Activated gamma-delta T cell (primary cell): ENCODE data around the gene MAP1B.

Experiments used
- DNase-seq: peaks from one replicate; lab custom pipeline; 2025; lab: John Stamatoyannopoulos, UW

Gene MAP1B

DNA sequence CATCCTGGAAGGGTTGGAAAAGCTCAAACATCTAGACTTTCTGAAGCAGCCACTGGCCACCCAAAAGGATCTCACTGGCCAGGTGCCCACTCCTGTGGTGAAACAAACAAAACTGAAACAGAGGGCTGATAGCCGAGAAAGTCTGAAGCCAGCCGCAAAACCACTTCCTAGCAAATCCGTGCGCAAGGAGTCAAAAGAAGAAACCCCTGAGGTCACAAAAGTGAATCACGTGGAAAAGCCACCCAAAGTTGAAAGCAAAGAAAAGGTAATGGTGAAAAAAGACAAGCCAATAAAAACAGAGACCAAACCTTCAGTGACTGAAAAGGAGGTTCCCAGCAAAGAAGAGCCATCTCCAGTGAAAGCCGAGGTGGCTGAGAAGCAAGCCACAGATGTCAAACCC is 87.6 kb downstream of the MAP1B start:
- DNase-seq, result no peak

DNA sequence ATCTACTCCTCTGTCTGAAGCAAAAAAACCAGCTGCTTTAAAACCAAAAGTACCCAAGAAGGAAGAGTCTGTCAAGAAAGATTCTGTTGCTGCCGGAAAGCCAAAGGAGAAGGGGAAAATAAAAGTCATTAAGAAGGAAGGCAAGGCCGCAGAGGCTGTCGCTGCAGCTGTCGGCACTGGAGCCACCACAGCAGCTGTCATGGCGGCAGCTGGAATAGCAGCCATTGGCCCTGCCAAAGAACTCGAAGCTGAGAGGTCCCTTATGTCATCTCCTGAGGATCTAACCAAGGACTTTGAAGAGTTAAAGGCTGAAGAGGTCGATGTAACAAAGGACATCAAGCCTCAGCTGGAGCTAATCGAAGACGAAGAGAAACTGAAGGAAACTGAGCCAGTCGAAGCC is 88.3 kb downstream of the MAP1B start:
- no peak for DNase-seq

DNA sequence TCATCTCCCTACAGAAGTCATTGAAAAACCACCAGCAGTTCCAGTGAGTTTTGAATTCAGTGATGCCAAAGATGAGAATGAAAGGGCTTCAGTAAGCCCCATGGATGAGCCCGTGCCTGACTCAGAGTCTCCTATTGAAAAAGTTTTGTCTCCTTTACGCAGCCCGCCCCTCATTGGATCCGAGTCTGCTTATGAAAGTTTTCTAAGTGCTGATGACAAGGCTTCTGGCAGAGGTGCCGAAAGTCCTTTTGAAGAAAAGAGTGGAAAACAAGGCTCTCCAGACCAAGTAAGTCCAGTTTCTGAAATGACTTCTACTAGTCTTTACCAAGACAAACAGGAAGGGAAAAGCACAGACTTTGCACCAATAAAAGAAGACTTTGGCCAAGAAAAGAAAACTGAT is 90.1 kb downstream of the MAP1B start:
- DNase-seq, result no peak

- no peak for DNase-seq
These were observed 92.4 kb downstream of the MAP1B start for GRCh38 chr5:72199681-72200080.

GRCh38 chr5:72202331-72202825 is 95.1 kb downstream of the MAP1B start:
- DNase-seq, result no peak

DNA sequence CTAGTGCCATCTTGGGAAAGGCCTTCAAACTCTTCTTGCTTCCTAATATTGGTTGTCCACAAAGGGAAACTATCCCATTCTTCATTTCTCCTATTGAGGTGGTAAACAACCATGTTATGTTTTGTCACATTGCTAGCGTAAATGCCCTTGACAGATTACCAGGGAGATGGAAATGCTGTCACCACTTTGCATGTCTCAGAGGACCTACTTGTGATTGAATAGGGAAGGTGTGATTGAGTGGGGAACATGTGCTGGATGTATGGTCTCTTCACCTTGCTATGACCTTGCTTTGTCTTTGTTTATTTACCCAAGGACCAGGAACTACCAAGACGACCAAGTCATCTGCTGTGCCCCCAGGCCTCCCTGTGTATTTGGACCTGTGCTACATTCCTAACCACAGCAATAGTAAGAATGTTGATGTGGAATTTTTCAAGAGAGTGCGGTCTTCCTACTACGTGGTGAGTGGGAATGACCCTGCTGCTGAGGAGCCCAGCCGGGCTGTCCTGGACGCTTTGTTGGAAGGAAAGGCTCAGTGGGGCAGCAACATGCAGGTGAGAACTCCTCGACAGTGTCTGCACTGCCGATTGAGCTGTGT is 96.1 kb downstream of the MAP1B start:
- DNase-seq, result no peak

DNA sequence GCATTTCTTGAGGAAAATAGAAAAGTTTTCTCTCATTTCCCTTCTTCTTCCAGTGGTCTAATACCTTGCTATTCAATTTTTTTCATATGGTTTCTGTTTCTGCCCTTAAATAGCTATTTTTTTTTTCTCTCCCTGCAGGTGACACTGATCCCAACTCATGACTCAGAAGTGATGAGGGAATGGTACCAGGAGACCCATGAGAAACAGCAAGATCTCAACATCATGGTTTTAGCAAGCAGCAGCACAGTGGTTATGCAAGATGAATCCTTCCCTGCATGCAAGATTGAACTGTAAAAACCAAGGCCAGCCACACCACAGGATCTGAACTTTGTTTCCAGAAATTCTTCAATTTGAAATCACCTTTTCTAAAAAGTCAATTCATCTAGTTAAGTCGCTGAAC is 97.7 kb downstream of the MAP1B start:
- DNase-seq, result no peak

DNA sequence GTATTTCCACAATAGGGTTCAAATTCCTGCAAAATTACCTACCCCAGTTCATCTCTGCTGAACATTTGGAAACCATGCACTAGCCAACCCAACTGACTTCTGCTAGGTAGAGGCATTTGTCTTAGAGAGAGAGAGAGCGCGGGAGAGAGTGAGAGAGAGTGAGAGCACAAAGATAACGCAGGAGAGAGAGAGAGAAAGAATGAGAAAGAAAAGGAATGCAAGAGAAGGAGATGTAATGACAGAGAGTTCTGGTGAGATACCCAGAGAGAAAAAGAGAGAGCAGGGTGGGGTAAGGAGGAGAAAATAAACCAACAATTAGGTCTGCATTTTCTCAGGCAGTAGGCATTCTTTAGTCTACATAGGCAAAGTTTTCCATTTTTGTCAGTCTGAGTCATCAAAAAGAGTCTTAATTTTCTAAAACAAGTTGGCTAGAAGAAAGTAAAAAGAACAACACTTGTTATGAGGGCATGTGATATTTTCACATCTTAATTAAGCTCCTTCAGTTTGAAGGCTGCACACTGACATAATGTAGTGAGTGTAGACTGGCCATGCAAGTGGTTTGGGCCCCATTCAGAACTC is 98.2 kb downstream of the MAP1B start:
- no peak for DNase-seq

GRCh38 chr5:72206160-72206559 is 98.9 kb downstream of the MAP1B start:
- DNase-seq, result no peak

DNA sequence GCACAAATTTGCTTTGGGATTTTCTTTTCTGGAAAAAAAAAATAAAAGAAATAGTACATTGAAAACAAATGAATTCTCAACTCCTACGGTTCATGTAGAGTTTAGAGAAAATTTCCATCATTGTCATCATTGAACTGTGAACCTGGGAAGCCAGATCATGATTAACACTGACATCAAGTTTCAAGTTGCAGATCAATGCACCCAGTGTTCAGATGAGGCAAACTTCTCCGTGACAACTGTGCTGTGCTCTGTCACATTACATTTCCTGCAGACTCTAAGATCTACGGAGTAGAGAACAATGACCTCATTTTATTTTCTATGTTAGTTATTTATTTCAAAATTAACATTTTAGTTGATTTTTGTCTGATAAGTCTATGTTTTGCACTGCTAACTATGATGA is 99.7 kb downstream of the MAP1B start:
- DNase-seq, result no peak

DNA sequence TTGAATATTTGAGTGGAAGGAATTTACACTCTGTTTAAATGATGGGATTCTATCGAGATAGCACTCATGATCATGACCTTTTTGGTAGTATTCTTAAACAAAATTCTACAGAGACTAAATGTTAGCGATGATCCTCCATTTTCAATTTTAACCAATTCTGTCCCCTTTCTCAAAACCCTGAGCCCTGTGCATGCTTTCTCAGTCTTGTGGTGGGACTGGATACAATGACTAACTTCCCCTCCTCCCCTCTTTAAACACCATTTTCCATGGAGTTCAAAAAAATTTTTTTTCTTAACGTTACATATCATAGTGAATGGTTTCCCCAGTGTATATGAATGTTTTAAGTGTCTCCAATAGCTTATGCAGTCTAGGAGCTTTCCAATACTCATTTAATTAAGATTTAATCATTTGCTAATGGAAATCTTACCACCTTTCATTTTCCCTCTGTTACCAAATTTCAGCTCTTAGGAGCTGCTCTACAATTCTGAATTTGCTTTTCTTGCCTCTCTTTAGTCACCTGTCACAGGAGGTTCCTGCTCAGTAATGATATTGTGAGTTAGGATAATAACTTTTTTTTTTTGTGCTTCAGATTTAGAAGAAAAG is 101.2 kb downstream of the MAP1B start:
- DNase-seq, result no peak

GRCh38 chr5:72209147-72210115 is 102.2 kb downstream of the MAP1B start:
- DNase-seq, result no peak

DNA sequence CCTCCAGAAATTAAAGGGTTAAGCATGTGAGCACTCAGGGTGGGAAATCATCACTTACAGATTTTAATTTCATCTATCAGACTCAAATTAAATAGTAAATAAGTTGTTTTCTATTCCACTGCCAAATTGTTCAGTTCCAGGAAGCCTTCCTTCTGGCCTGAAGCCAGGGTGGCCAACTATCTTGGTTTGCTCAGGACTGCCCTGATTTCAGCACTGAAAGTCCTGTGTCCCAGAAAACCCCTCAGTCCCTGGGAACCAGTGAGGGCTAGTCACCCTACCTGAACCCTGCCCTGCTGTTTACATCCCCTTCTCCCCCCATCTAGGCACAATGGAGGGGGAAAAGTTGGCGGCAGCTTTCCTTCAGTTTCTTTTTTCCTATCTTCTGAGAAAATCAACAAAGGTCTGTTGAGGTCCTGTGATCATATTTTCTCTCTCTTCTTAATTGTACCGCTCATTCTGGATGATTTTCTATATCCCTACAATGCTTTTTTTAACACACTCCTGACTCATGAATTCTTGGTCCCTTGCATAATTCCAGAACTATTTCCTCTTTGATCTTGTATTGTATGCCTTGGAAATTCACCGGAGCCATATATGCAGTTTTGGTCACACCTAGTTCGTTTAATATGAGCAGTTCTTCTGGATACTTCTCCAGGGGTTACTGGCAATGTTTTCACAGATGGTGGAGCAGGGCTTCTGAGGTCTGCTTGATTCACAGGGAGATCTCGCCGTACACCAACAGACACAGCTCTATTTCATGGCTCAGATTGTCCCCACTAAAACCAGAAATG is 103.8 kb downstream of the MAP1B start:
- no peak for DNase-seq

DNA sequence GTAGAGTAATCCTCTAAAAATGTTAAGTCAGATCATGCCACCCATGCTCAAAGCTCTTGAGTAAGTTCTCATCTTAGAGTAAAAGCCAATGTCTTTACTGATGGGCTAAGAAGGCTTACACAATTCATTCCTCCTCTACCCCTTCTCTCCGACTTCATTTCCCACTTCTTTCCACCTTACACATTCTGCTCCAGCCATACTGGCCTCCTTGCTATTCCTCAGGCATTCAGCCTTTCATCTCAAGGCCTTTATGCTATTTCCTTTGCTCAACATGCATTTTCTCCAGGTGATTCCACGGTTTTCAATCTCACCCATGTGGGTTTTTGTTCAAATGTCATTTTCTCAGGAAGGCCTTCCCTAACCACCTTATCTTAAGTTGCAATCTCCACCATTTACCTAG is 104.9 kb downstream of the MAP1B start:
- no peak for DNase-seq

GRCh38 chr5:72213482-72213881 is 106.2 kb downstream of the MAP1B start:
- DNase-seq, result no peak

DNA sequence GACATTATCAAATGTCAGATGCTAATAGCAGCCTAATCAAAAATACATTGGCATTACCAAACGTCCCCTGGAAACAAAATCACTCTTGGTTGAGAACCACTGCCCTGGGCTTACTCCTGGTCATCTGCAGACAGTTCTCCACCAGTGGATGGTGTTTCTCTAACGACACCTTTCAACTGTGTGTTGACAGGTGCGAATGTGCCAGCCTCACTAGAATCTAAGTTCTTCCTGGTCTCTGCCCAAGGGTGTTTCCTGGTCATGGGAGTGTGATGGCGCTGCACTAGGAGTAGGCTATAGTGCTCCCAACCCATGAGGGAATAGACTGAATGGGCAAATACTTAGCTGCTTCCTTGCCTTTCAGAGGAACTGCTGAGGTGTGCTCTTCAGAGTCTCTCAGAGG is 106.9 kb downstream of the MAP1B start:
- no peak for DNase-seq

DNA sequence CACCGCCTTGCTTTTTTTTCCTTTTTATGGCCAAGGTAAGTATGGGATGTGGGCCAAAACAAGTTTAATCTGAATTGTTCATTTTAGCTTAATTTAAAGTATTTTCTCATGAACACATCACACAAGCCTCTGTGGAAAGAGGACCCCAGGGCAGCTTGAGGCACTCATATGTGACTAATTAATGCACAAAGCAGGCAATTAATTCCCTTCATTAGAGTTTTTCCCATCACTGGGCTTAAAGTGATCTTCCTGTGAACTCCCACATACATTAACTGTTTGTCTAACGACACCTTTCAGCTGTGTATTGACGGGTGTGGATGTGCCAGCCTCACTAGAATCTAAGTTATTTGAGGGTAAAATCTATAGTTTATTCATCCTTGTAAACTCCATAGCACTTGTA is 109.5 kb downstream of the MAP1B start:
- no peak for DNase-seq

- DNase-seq, result no peak
These were observed 113.8 kb downstream of the MAP1B start for GRCh38 chr5:72221099-72221498.

- no peak for DNase-seq
These were observed 114.3 kb downstream of the MAP1B start for GRCh38 chr5:72221541-72221940.

- DNase-seq, result no peak
These were observed 115.2 kb downstream of the MAP1B start for GRCh38 chr5:72222521-72222920.

DNA sequence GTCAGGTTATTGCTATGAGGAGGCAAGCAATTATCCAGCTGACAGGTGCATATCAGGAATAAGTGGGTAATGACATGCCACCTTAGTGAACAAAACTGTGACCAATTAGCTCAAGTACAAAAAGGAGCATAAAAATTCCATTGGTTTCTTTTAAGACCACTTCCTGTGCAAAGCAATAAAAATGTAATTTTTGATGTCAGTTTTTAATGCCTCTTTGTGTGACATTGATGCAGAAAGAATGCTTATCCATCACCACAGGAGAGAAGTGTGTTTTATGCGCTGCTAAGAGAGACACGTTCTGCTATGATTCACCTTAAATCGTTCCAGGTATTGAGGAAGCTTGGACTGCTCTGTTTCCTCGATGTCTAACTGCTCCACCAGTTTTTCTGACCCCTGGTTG is 116.1 kb downstream of the MAP1B start:
- DNase-seq, result no peak
